ENCODE measurements around the gene CPNE5.
"Not testable (repeated sequence)": the region's sequence is repeated elsewhere in the genome, so short reads cannot be mapped to it uniquely, and the experiment has no call there.

The CPNE5 gene

GRCh38 chr6:36738108-36738507, 101.1 kb downstream of the CPNE5 start:
- no peak for DNase-seq

GRCh38 chr6:36737043-36737785, 102.0 kb downstream of the CPNE5 start:
- no peak for DNase-seq

- DNase-seq, result no peak
Measured at GRCh38 chr6:36735110-36736071, 103.9 kb downstream of the CPNE5 start.

DNA sequence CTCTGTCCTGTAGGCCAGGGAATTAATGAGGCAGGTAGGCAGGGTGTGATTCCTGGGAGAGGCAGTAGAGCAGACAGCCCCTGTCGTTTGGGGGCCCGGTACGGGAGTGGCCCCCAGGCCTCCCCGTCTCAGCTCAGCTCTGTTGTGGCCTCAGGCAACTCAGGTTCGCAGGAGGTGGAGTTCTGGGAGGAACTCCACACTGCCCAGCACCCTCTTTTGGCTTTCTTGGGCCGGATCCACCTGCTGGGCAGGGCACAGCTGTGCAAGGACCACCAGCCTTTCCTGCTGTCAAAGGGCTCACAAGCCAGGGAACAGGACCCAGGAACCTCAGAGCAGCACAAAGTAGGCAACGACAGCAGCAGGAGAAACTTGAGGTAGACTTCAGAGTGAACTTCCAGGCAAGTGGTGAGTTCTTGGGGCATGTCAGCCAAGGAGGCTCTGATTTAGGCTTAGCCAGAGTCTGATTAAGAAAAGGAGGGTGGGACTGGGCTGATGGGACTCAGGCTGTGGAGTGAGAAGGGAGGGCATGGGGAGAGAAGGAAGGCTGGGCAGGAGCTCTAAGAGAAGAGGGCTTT, 104.7 kb downstream of the CPNE5 start:
- DNase-seq, result no peak

DNA sequence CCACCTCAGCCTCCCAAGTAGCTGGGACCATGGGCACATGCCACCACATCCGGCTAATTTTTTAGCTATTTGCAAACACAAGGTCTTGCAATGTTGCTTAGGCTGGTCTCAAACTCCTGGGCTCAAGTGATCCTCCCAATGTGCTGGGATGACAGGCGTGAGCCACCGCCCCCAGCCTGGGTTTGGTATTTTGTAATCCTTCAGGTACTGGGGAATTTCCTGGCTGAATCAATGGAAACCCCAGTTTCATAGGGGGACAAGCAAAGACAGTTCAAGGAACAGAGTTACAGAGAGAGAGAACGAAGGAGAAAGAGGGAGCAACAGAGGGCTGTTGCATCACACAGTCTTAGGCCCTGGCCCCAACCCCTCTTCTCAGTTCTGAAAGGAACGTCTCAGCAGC, 105.9 kb downstream of the CPNE5 start:
- DNase-seq, result no peak

DNA sequence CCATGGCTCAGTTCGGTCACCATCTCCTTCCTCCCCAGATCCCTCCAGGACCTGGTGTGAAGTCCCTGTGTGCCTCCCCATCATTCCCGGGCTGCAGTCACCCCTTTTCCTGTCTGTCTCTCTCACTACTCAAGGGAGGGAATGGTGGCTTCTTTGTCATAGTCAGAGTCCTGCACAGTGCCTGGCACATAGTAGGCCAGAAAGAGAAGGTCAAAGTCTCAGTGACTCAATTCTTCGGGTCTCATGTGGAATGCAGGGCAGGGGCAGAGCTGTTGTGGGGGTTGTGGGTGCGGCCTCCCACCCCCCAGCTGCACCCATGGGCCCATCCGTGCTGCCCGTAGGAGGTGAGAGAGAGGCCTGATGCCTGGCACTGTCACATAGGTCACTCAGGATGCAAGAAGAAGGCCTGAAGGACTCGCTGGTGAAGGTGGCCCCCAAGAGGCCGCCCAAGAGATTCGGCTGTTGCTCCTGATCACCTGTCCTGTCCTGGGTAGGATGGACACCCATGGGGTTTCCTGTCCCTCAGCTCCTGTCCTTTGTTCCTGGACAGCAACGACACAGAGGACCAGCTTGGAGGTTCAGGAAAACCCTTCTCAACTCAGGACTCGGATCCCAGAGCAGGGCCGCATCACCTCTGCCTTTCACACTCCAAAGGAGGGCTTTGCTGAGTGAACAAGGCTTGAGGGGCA, 107.5 kb downstream of the CPNE5 start:
- DNase-seq, result no peak

GRCh38 chr6:36730424-36731380, 108.5 kb downstream of the CPNE5 start:
- DNase-seq, result no peak

DNA sequence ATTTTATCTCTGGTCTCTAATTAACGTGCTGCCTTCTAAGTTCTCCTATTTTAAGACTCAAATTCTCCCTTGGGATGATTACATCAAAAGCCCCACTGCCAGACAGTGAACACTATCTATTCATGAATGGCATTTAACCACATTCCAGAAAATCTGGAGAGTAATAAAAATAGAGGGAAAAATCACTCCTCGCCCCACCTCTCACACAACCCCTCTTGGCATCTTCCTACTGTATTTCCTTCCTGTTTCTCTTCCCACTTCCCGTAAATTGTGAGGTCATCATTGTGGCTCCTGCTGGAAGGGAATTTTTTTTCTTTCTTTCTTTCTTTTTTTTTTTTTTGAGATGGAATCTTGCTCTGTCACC, 110.1 kb downstream of the CPNE5 start:
- no peak for DNase-seq

DNA sequence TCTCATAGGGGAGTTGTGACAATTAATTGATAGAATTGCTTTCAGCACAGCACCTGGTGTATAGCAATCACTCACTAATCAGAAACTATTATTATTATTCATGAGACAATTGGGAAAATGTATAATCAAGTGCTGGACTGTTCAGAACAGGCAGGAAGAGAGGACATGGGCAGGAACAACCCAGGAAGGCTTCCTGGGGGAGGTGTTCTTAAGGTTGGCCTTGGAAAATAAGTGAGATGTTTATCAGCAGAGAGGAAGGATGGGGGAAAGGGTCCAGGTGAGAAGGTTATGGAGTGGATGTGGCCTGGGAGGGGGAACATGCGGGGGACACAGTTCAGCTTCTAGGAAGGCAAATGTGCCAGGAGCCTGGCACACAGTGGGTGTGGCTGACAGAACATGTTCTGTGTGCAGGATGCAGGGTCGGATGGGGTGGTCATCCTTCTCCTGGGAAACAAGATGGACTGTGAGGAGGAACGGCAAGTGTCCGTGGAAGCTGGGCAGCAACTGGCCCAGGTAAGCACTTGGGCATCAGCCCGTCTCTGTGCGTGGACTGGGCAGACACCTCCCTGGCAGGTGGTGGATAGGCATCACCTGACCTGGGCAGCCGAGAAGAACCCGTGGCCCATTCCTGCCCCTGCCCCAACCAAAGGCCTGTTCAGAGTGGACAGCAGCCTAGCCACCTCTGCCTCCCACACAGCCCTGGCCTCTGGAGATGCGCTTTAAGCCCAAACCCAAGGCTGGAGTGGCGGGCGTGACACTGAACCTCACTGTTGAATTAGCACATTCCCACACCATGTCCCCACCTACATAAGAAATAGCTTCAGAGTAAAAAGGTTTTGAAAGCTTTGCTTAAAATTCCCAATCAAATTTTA, 110.7 kb downstream of the CPNE5 start:
- no peak for DNase-seq

- DNase-seq, result no peak
Measured at GRCh38 chr6:36727505-36728021, 111.7 kb downstream of the CPNE5 start.

GRCh38 chr6:36725581-36725980, 113.7 kb downstream of the CPNE5 start:
- DNase-seq, result no peak

GRCh38 chr6:36724514-36725390, 114.5 kb downstream of the CPNE5 start:
- peak; percentile 19 for DNase-seq

GRCh38 chr6:36723992-36724391, 115.3 kb downstream of the CPNE5 start:
- DNase-seq, result not testable (repeated sequence)

DNA sequence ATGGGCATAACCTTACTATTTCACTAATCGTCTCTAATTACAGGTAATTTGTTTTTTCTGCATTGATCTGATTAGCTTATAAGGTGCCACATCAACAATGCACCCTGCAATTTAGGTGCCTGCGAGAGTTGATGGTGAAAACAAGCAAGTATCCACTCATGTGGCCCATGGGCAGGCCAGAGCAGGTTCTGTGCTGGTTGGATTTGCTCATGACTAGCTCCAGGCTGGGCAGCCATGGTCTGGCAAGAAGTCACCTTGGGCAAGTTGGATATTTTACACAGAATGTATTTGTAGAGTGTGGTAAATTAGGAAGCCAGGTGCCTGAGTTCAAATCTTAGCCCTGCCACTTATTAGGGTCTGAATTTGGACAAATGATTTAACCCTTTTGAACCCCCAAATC, 116.4 kb downstream of the CPNE5 start:
- no peak for DNase-seq

DNA sequence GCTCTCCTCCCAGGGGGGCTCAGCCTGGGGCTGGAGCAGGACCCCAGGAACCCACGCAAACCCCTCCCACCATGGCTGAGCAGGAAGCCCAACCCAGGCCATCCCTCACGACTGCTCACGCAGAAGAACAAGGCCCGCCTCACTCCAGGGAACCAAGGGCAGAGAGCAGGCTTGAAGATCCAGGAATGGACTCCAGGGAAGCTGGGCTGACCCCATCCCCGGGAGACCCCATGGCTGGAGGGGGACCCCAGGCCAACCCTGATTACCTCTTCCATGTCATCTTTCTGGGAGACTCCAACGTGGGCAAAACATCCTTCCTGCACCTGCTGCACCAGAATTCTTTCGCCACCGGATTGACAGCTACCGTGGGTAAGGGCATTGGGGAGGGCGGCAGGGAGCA, 116.9 kb downstream of the CPNE5 start:
- DNase-seq, result no peak

DNA sequence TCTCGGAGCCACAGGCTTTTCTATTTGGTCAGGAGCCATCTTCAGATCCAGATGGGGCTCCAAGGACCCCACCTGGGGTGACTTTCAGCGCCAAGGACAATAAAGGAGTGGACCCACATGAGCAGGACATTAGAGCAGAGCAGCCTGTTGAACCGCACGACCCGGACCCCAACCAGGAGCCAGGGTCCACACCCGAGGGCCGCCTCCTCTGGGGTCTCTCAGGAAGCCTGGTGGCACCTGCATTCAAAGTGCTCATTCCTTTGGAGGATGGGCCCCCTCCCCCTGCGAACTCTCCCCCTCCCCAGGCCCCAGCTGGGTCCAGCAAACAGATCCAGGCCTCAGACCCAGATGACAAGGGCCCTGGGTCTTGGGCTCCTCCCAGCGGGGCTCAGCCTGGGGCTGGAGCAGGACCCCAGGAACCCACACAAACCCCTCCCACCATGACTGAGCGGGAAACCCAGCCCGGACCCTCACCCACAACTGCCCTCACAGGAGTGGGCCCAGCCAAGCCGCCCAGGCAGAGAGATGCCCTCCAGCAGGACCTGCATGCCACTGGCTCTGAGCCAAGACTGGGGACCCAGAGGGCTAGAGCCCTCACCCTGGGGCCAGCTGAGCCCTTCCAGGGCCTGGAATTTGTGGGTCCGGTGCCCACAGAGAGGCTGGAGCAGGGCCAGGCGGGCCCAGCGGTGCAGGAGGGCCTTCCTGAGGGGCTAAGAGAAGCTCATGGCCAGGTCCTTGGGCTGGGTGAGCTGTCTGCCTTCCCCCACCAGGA, 117.7 kb downstream of the CPNE5 start:
- no peak for DNase-seq

GRCh38 chr6:36720251-36721141, 118.7 kb downstream of the CPNE5 start:
- no peak for DNase-seq

- DNase-seq, result no peak
Measured at GRCh38 chr6:36719126-36719525, 120.1 kb downstream of the CPNE5 start.

Data from NK-92 treated with Interleukin-12 subunit alpha and Interleukin-12 subunit beta, amount 100 ng/mL, for 24 hours (cell line).